ENCODE results near the gene EVI5L.

The EVI5L gene

GRCh38 chr19:7844405-7844804 lies 14.4 kb downstream of the EVI5L start:
- no peak for DNase-seq (ENCODE audit: low read depth)
- no peak for TF ChIP-seq CTCF (conservative IDR thresholded peaks at IDR 0.05; ENCODE audit: low read depth, low read length)
- H3K4me3 ChIP-seq (ENCODE audit: low read length), result no peak overlapping the region

- H3K4me3 ChIP-seq (ENCODE audit: low read length), result no peak overlapping the region
- no peak for DNase-seq (ENCODE audit: low read depth)
- TF ChIP-seq CTCF (conservative IDR thresholded peaks at IDR 0.05; ENCODE audit: low read depth, low read length), result no peak
Observed at GRCh38 chr19:7844951-7845350, 14.9 kb downstream of the EVI5L start.

GRCh38 chr19:7845390-7846154 lies 15.6 kb downstream of the EVI5L start:
- no peak overlapping the region for H3K4me3 ChIP-seq (ENCODE audit: low read length)
- no peak for TF ChIP-seq CTCF (conservative IDR thresholded peaks at IDR 0.05; ENCODE audit: low read depth, low read length)
- no peak for DNase-seq (ENCODE audit: low read depth)

- no peak for DNase-seq (ENCODE audit: low read depth)
- TF ChIP-seq CTCF (conservative IDR thresholded peaks at IDR 0.05; ENCODE audit: low read depth, low read length), result no peak
- no peak overlapping the region for H3K4me3 ChIP-seq (ENCODE audit: low read length)
Observed at GRCh38 chr19:7846155-7846646, 16.2 kb downstream of the EVI5L start.

- no peak for DNase-seq (ENCODE audit: low read depth)
- TF ChIP-seq CTCF (conservative IDR thresholded peaks at IDR 0.05; ENCODE audit: low read depth, low read length), result no peak
- H3K4me3 ChIP-seq (ENCODE audit: low read length), result no peak overlapping the region
Observed at GRCh38 chr19:7847664-7848063, 17.6 kb downstream of the EVI5L start.

GRCh38 chr19:7848779-7849457 lies 18.9 kb downstream of the EVI5L start:
- no peak for DNase-seq (ENCODE audit: low read depth)
- H3K4me3 ChIP-seq (ENCODE audit: low read length), result no peak overlapping the region
- TF ChIP-seq CTCF (conservative IDR thresholded peaks at IDR 0.05; ENCODE audit: low read depth, low read length), result no peak

GRCh38 chr19:7849631-7849999 lies 19.6 kb downstream of the EVI5L start:
- no peak for DNase-seq (ENCODE audit: low read depth)
- TF ChIP-seq CTCF (conservative IDR thresholded peaks at IDR 0.05; ENCODE audit: low read depth, low read length), result no peak
- no peak overlapping the region for H3K4me3 ChIP-seq (ENCODE audit: low read length)

Measured in retinal pigment epithelial cell (primary cell).